GM18519 (cell line): ENCODE data around the gene FNBP1.
"Not testable (repeated sequence)": the region's sequence is repeated elsewhere in the genome, so short reads cannot be mapped to it uniquely, and the experiment has no call there.

Experiments
- ATAC-seq: cut with Tn5 transposase; IDR thresholded peaks from one replicate; pipeline ENCODE4 v1.9.1; 2021; ENCODE audit warnings: mild to moderate bottlenecking, moderate library complexity; ENCODE audit not compliant: unreplicated experiment, low FRiP score

Gene FNBP1

GRCh38 chr9:129899620-129900019 is 143.4 kb downstream of the FNBP1 start:
- ATAC-seq = no peak

- ATAC-seq = no peak
These were observed 144.8 kb downstream of the FNBP1 start for GRCh38 chr9:129898185-129898584.

GRCh38 chr9:129897263-129897662 is 145.7 kb downstream of the FNBP1 start:
- ATAC-seq = no peak

- no peak for ATAC-seq
These were observed 147.4 kb downstream of the FNBP1 start for GRCh38 chr9:129895376-129896268.

GRCh38 chr9:129894120-129894823 is 148.7 kb downstream of the FNBP1 start:
- no peak for ATAC-seq

DNA sequence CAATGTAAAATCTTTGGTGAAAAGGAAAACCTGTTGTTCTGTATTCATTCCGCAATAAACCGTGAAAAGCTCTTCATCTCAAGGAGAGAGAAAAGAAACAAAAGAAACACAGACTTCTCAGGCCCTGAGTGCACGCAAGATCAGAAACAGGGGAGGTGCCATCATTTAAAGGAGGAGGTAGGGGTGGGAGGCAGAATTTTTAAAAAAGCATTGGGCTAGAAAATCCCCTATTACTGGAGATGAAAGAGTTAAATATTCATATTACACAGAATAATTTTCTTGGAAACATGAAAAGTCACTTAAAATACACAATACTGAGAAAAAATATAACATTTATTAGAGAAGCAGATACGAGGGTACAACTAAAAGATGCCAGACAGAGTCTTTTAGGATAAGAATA is 151.4 kb downstream of the FNBP1 start:
- ATAC-seq = no peak

- not testable (repeated sequence) for ATAC-seq
These were observed 152.2 kb downstream of the FNBP1 start for GRCh38 chr9:129890718-129891299.

GRCh38 chr9:129889941-129890717 is 152.9 kb downstream of the FNBP1 start:
- ATAC-seq = no peak

- ATAC-seq = no peak
These were observed 153.7 kb downstream of the FNBP1 start for GRCh38 chr9:129889122-129889940.

GRCh38 chr9:129888293-129889121 is 154.5 kb downstream of the FNBP1 start:
- peak; percentile 38 for ATAC-seq

GRCh38 chr9:129887334-129888292 is 155.4 kb downstream of the FNBP1 start:
- no peak for ATAC-seq

- ATAC-seq = no peak
These were observed 156.5 kb downstream of the FNBP1 start for GRCh38 chr9:129886226-129887174.

DNA sequence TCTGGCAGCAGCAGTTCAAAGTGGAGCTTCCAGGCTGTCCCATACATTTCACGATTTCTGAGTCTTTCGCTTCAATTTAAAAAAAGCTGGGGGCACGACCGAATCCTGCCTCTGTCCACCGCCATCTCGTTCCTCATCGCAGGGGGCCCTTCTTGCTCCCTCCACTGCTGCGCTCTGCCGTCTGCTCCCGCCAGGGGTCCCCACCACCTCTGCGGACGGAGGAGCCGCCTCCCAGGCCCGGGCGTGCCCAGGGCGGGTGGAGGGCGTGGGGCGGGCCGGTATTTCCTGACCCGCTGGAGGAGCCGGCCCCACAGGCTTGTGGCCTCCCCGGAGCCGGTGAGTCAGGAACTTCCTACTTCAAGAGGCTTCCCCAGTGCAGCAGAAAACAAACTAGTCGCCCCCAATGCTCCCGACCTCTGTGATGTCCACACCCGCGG is 157.3 kb downstream of the FNBP1 start:
- no peak for ATAC-seq

DNA sequence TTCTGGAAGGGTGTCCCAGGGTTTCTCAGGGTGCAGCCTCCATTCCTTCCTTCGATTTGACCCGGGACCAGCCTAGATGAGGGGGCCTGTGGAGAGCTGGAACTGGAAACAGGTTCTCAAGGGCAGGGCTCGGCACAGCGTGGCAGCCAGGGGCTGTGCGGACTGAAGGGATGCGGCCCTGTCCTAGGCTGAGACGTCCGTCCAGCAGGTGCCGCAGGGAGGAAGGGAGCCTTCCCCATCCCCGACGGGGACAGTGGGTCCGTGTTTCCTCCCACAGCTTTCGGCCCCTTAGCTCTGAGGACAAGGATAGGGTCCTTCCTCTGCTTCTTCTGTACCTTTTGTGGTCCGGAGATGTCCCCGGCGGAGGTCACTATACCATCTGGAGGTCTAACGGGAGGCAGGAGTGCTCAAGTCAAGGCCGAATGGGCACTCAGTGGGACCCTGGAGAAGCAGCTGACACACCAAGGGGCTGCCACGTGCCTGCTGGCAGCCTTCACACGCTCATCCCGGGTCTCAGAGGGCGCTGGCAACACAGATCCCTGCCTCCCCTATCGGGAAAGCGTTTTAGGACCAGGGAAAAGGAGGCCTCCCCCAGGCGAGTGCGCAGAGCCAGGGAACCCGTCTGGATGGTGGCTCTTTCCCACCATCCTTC is 157.8 kb downstream of the FNBP1 start:
- ATAC-seq = no peak

- peak; percentile 35 for ATAC-seq
These were observed 158.6 kb downstream of the FNBP1 start for GRCh38 chr9:129884220-129885017.
